ENCODE data around the gene DIAPH2. TPM values are rescaled to one million over a fixed set of nuclear protein-coding genes. Genes with fewer than 3 reads are reported as not detected.

DIAPH2 gene
- total RNA-seq, 1 experiment from 2014 or later = 8.4 TPM

- DNase-seq (ENCODE audit: low read depth) = no peak
These were observed 794.7 kb downstream of the DIAPH2 start for GRCh38 chrX:97479106-97479890.

GRCh38 chrX:97481228-97481627, 796.6 kb downstream of the DIAPH2 start:
- no peak for DNase-seq (ENCODE audit: low read depth)

GRCh38 chrX:97482666-97483300, 798.1 kb downstream of the DIAPH2 start:
- no peak for DNase-seq (ENCODE audit: low read depth)

GRCh38 chrX:97490656-97491055, 806.0 kb downstream of the DIAPH2 start:
- DNase-seq (ENCODE audit: low read depth) = no peak

- no peak for DNase-seq (ENCODE audit: low read depth)
These were observed 810.2 kb downstream of the DIAPH2 start for GRCh38 chrX:97494756-97495372.

- no peak for DNase-seq (ENCODE audit: low read depth)
These were observed 813.5 kb downstream of the DIAPH2 start for GRCh38 chrX:97498093-97498492.

- no peak for DNase-seq (ENCODE audit: low read depth)
These were observed 819.8 kb downstream of the DIAPH2 start for GRCh38 chrX:97504431-97504830.

GRCh38 chrX:97517763-97518162, 833.1 kb downstream of the DIAPH2 start:
- DNase-seq (ENCODE audit: low read depth) = no peak

GRCh38 chrX:97522307-97522706, 837.7 kb downstream of the DIAPH2 start:
- no peak for DNase-seq (ENCODE audit: low read depth)

GRCh38 chrX:97524340-97524739, 839.7 kb downstream of the DIAPH2 start:
- DNase-seq (ENCODE audit: low read depth) = no peak

- DNase-seq (ENCODE audit: low read depth) = peak; percentile 51
These were observed 840.4 kb downstream of the DIAPH2 start for GRCh38 chrX:97524997-97525396.

- DNase-seq (ENCODE audit: low read depth) = no peak
These were observed 841.3 kb downstream of the DIAPH2 start for GRCh38 chrX:97525981-97526380.

- DNase-seq (ENCODE audit: low read depth) = no peak
These were observed 843.1 kb downstream of the DIAPH2 start for GRCh38 chrX:97527725-97528124.

- DNase-seq (ENCODE audit: low read depth) = peak; percentile 13
These were observed 845.0 kb downstream of the DIAPH2 start for GRCh38 chrX:97529536-97530200.

- no peak for DNase-seq (ENCODE audit: low read depth)
These were observed 847.2 kb downstream of the DIAPH2 start for GRCh38 chrX:97531825-97532224.

- DNase-seq (ENCODE audit: low read depth) = no peak
These were observed 854.1 kb downstream of the DIAPH2 start for GRCh38 chrX:97538745-97539144.

GRCh38 chrX:97539970-97540519, 855.4 kb downstream of the DIAPH2 start:
- no peak for DNase-seq (ENCODE audit: low read depth)

- peak; percentile 60 for DNase-seq (ENCODE audit: low read depth)
These were observed 863.4 kb downstream of the DIAPH2 start for GRCh38 chrX:97547877-97548578.

- no peak for DNase-seq (ENCODE audit: low read depth)
These were observed 867.2 kb downstream of the DIAPH2 start for GRCh38 chrX:97551821-97552220.

- DNase-seq (ENCODE audit: low read depth) = no peak
These were observed 869.2 kb downstream of the DIAPH2 start for GRCh38 chrX:97553833-97554232.

GRCh38 chrX:97556359-97556758, 871.7 kb downstream of the DIAPH2 start:
- no peak for DNase-seq (ENCODE audit: low read depth)
